H4 (cell line): Measurements from ENCODE around the gene SRA1. TPM values are rescaled to one million over a fixed set of nuclear protein-coding genes. Genes with fewer than 3 reads are reported as not detected.

ENCODE experiments used
- DNase-seq: peaks from one replicate; pipeline ENCODE4 v3.0.0-alpha.2; 2015; ENCODE audit warnings: low spot score
- total RNA-seq: library from RNA; depleted of rRNA; stranded (reverse); fragments of >200 nt; shearing (Covaris generic); gene quantifications from 2 replicates; pipeline ENCODE4 v1.2.3, GENCODE V29; 2014; rRNA removed

SRA1 gene
- total RNA-seq, 1 experiment from 2014 or later: 72.6 TPM

DNA sequence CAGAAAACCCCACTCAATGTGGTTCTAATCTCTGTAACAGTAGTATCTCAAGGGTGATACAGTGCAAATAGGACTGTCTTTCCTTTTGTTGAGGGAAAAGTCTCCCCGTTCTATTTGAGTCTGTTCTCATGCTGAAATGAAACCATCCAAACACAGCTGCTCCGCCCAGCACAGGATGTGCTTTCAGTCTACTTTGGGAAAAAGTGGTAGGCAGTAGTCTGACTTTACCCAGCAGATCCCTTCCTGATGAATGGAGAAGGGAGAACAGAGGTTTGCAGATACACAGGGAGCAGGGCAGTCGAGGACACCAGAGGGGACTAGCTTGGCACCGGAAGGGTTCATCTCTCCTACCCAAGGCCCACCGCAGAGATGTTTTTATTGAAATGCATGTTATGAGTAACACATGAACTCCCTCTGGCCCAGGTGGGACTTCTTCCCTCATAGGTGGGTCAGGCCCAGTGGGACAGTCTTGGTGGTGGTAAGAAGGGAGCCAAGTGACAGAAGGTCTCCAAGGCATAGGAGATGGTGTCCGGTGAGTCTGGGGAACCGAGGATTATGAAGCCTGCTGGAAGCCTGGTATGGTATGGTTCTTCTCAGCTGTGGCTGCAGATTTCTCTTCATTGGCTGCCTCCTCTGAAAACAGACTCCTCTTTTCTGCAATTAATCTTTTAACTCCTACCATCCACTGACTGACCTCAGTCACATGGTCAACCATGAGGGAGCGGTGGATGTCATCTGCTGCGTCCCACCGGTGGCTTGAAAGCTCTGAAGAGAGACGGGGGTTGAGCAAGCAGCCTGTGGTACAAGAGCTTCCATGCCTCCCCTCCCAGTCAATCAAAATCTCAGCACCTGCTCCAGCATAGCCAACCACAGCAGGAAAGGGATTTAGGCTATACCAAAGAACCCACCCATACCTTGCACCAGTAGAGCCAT, 6.9 kb downstream of the SRA1 start:
- no peak for DNase-seq

- DNase-seq: no peak
Measured at GRCh38 chr5:140549237-140550144, 7.8 kb downstream of the SRA1 start.

DNA sequence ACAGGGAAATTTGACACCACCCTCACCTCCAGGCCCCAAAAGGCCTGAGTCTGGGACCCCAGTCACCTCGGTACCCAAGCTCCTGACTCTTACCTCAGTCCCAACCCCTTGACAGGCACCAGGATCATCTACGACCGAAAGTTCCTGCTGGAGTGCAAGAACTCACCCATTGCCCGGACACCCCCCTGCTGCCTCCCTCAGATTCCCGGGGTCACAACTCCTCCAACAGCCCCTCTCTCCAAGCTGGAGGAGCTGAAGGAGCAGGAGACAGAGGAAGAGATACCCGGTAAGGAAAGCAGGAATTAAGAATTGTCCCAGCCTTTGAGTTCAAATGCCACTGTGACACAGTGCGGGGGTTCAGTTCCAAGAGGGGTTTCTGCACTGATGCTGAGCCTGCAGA, 8.5 kb downstream of the SRA1 start:
- no peak for DNase-seq

DNA sequence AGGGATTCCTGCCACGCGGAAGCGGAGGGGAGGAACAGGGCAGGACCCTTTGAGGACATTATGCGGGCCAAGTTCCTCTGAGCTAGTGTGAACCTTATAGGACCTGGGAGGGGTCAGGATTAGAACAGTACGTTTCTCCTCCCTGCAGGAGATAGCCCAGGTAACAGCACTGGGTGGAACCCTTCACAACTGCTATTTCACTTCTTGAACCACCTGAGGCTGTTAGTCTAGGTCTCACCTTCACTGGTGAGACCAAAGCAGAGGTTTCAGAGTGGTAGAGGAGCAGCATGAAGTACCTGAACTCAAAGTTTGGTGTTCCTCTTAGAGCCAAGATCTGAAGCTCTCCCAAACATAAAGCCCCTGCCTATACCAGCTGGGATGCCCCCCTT, 9.0 kb downstream of the SRA1 start:
- DNase-seq: no peak

GRCh38 chr5:140547508-140548299, 9.6 kb downstream of the SRA1 start, which contains the start of gene EIF4EBP3:
EIF4EBP3 (plus strand) TSS chr5:140547662; CDS start chr5:140547738, 76 bp downstream.
- DNase-seq: peak; percentile 54

DNA sequence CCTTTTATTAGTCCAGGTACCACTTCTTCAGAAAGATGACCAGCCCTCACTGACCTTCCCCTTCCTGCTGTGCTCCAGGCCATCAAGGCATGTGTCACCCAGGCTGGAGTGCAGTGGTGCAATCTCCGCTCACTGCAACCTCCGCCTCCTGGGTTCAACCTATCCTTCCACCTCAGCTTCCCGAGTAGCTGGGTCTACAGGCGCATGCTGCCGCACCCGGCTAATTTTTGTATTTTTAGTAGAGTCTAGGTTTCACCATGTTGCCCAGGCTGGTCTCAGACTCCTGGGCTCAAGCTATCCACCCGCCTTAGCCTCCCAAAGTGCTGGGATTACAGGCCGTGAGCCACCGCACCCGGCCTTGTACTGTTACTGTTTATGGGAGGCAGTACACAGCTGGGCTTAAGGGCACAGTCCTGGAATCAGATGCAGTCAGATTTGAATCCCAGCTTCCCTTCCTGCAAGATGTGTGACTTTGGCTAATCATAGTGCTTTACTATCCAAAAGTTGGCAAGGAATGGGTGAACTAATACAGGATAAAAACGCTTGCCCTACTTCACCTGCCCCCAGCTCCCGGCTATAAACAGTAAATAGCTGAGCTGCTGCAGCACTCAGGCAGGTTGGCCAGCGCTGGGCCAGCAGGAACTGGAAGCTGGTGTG, 10.3 kb downstream of the SRA1 start:
- DNase-seq: no peak

- DNase-seq: no peak
Measured at GRCh38 chr5:140545606-140546005, 11.7 kb downstream of the SRA1 start.

GRCh38 chr5:140544986-140545385, 12.3 kb downstream of the SRA1 start:
- DNase-seq: no peak

DNA sequence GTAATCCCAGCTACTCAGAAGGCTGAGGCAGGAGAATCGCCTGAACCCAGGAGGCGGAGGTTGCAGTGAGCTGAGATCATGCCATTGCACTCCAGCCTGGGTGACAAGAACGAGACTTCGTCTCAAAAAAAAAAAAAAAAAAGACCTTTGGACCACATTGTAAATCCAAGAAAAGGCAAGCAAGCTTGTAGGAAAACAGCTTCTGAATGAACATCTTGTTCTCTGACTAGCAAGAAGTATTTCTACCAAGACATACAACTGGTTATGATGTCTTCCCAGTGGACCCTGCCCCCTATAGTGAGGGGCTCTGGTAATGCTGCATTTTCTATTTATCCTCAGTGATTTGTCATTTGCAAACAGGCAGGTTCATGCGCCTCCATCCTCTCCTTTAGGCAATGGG, 14.3 kb downstream of the SRA1 start:
- no peak for DNase-seq

DNA sequence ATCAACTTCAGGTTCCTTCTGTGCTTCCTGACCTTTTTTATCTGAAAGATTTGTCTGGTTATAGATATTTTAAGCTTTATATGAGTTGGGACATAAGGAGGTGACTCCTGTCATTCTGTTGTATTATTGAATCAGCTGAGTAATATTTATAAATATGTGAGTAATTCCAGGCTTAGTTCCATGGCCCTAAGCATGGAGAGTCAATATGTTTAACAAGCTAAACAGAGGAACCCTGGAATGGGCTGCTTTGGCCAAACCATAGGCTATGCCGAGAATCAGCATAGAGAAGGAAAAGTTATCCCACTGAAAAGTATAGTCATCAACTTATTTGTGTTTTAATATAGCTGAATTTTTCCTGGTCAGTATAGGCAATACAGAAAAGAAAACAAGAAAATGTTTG, 17.0 kb downstream of the SRA1 start:
- no peak for DNase-seq

- DNase-seq: no peak
Measured at GRCh38 chr5:140524003-140524402, 33.3 kb downstream of the SRA1 start.

- DNase-seq: no peak
Measured at GRCh38 chr5:140513124-140513523, 44.1 kb downstream of the SRA1 start.

DNA sequence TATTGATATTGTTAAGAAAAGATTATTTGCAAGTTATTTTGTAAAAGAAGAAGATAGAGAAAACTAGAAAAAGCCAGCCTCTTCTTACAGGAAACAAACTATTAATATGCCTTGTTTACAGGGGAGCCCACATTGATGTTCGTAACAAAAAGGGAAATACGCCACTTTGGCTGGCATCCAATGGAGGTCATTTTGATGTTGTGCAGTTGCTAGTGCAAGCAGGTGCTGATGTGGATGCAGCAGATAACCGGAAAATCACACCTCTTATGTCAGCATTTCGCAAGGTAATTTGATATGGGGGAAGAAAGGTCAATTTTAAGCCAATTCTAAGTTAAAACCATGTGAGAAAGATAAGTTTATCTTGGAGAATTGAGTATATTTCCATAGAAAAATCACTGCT, 47.4 kb downstream of the SRA1 start:
- no peak for DNase-seq

GRCh38 chr5:140502834-140503233, 54.4 kb downstream of the SRA1 start:
- no peak for DNase-seq

Other genes starting within 250 kb of the SRA1 start
- 1.3 and 1.9 TPM in 2 replicates for gene HBEGF, start 210.9 kb downstream of the SRA1 start, total RNA-seq
- gene SLC4A9, start 197.3 kb downstream of the SRA1 start, total RNA-seq: not detected in 2 replicates
- 29.7 and 35.5 TPM in 2 replicates for gene ANKHD1, start 155.6 kb downstream of the SRA1 start, total RNA-seq
- gene EIF4EBP3, start 9.8 kb downstream of the SRA1 start, total RNA-seq: not detected in 2 replicates
- 2.8 and 9.3 TPM in 2 replicates for gene APBB3, start 7.1 kb upstream of the SRA1 start, total RNA-seq
- 22.2 and 39.9 TPM in 2 replicates for gene SLC35A4, start 7.4 kb upstream of the SRA1 start, total RNA-seq
- not detected in 2 replicates for gene CD14, start 75.7 kb upstream of the SRA1 start, total RNA-seq
- gene TMCO6, start 82.0 kb upstream of the SRA1 start, total RNA-seq: 9.6 and 15.9 TPM in 2 replicates
- 65.7 and 99.6 TPM in 2 replicates for gene NDUFA2, start 90.2 kb upstream of the SRA1 start, total RNA-seq
- 72.9 and 98.1 TPM in 2 replicates for gene IK, start 90.4 kb upstream of the SRA1 start, total RNA-seq
- 13.7 and 15.2 TPM in 2 replicates for gene WDR55, start 107.4 kb upstream of the SRA1 start, total RNA-seq
- gene DND1, start 116.1 kb upstream of the SRA1 start, total RNA-seq: 0.37 TPM in 1 of 2 replicates, not detected in the other
- gene HARS1, start 133.9 kb upstream of the SRA1 start, total RNA-seq: 52.1 and 53.6 TPM in 2 replicates
- gene HARS2, start 134.0 kb upstream of the SRA1 start, total RNA-seq: 49.2 and 52.6 TPM in 2 replicates
- 73.5 and 95.8 TPM in 2 replicates for gene ZMAT2, start 143.0 kb upstream of the SRA1 start, total RNA-seq
- 0.45 and 0.56 TPM in 2 replicates for gene PCDHA1, start 228.7 kb upstream of the SRA1 start, total RNA-seq
- 0.72 and 0.82 TPM in 2 replicates for gene PCDHA2, start 237.4 kb upstream of the SRA1 start, total RNA-seq
- gene PCDHA3, start 243.6 kb upstream of the SRA1 start, total RNA-seq: 4.5 and 4.7 TPM in 2 replicates
- gene PCDHA4, start 249.6 kb upstream of the SRA1 start, total RNA-seq: 0.02 and 0.04 TPM in 2 replicates